GM18502 (cell line): Measurements from ENCODE around the gene TULP4.

Source experiments
- ATAC-seq: cut with Tn5 transposase; IDR thresholded peaks from one replicate; pipeline ENCODE4 v1.9.1; 2021; ENCODE audit warnings: mild to moderate bottlenecking; ENCODE audit not compliant: unreplicated experiment, poor library complexity

Gene TULP4

GRCh38 chr6:158411998-158412397, 99.7 kb downstream of the TULP4 start:
- ATAC-seq: no peak

- ATAC-seq: no peak
These were observed 100.8 kb downstream of the TULP4 start for GRCh38 chr6:158413028-158413427.

GRCh38 chr6:158413814-158414565, 101.7 kb downstream of the TULP4 start:
- ATAC-seq: no peak

GRCh38 chr6:158414851-158415262, 102.6 kb downstream of the TULP4 start:
- ATAC-seq: no peak

GRCh38 chr6:158415666-158416065, 103.4 kb downstream of the TULP4 start:
- ATAC-seq: no peak

- no peak for ATAC-seq
These were observed 104.9 kb downstream of the TULP4 start for GRCh38 chr6:158416883-158417759.

- ATAC-seq: no peak
These were observed 105.5 kb downstream of the TULP4 start for GRCh38 chr6:158417760-158418098.

GRCh38 chr6:158418501-158418900, 106.2 kb downstream of the TULP4 start:
- no peak for ATAC-seq

- no peak for ATAC-seq
These were observed 107.2 kb downstream of the TULP4 start for GRCh38 chr6:158419339-158419909.

- ATAC-seq: no peak
These were observed 109.1 kb downstream of the TULP4 start for GRCh38 chr6:158421381-158421780.

- no peak for ATAC-seq
These were observed 110.5 kb downstream of the TULP4 start for GRCh38 chr6:158422629-158423238.

GRCh38 chr6:158431036-158431435, 118.8 kb downstream of the TULP4 start:
- no peak for ATAC-seq

- no peak for ATAC-seq
These were observed 119.3 kb downstream of the TULP4 start for GRCh38 chr6:158431560-158431959.

- ATAC-seq: no peak
These were observed 125.3 kb downstream of the TULP4 start for GRCh38 chr6:158437571-158437970.

- no peak for ATAC-seq
These were observed 126.0 kb downstream of the TULP4 start for GRCh38 chr6:158438226-158438625.

- peak; percentile 95 for ATAC-seq
These were observed 127.0 kb downstream of the TULP4 start for GRCh38 chr6:158439255-158439654.

GRCh38 chr6:158441716-158442215, 129.5 kb downstream of the TULP4 start:
- ATAC-seq: no peak

- ATAC-seq: no peak
These were observed 130.0 kb downstream of the TULP4 start for GRCh38 chr6:158442306-158442705.

- no peak for ATAC-seq
These were observed 133.3 kb downstream of the TULP4 start for GRCh38 chr6:158445426-158446085.

GRCh38 chr6:158448856-158449255, 136.6 kb downstream of the TULP4 start:
- no peak for ATAC-seq
